Esophagus mucosa (tissue), 1 donor: ENCODE results near the gene CLRN3. TPM values are rescaled to one million over a fixed set of nuclear protein-coding genes. Genes with fewer than 3 reads are reported as not detected.

Source experiments
- ATAC-seq: fragments of 200-7000 bp; cut with Tn5 transposase; one replicate; pipeline ENCODE4 v1.9.1; 2020
- total RNA-seq: library from RNA; stranded (reverse); gene quantifications from one replicate; pipeline ENCODE4 v1.2.4, GENCODE V29; 2023
- donor health status: DM: yes; HTN: yes; CAD: no.

CLRN3 gene
- total RNA-seq, 1 donor from 2014 or later = not detected

GRCh38 chr10:127919418-127920271 is 26.9 kb upstream of the CLRN3 start:
- ATAC-seq = peak; percentile 38

GRCh38 chr10:127918572-127918971 is 25.8 kb upstream of the CLRN3 start:
- no peak for ATAC-seq

- ATAC-seq = no peak
These were observed 24.1 kb upstream of the CLRN3 start for GRCh38 chr10:127916826-127917225.

- no peak for ATAC-seq
These were observed 22.6 kb upstream of the CLRN3 start for GRCh38 chr10:127915324-127915723.

- no peak for ATAC-seq
These were observed 20.6 kb upstream of the CLRN3 start for GRCh38 chr10:127913368-127913759.

DNA sequence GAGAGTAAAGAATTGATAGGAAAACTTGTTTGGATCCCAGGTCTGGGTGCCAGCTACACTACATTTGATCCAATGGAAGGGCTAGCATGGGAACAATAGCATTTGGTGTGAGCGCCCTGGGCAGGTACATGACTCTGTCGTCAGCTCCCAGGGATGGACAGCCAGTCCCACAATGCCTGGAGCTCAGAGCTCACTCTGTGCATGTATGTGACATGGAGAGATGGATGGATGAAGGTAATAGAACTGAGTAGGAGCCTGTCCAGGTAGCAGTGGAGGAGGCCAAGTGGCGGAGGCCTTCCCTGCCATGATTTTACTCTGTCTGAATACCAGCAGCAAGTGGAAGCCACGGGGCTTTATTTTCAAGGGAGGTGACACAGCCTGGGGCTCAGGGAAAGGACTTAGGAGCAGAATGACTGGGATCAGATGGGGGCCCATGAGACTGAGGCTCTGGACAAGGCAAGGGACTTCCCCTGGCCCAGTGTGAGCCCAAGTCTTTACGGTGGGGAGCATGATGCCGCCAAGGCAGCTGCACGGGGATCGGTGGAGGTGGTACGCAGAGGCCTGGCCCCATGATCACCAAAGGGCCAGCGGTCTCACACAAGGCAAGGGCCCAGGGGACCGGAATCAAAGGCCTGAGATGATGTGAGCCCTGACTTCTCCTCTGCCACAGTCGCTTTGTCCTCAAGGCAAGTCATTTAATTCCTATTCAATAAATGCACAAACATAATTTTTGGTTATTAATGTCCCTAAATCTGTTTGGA is 20.0 kb upstream of the CLRN3 start:
- ATAC-seq = no peak

- ATAC-seq = no peak
These were observed 19.1 kb upstream of the CLRN3 start for GRCh38 chr10:127911867-127912257.

DNA sequence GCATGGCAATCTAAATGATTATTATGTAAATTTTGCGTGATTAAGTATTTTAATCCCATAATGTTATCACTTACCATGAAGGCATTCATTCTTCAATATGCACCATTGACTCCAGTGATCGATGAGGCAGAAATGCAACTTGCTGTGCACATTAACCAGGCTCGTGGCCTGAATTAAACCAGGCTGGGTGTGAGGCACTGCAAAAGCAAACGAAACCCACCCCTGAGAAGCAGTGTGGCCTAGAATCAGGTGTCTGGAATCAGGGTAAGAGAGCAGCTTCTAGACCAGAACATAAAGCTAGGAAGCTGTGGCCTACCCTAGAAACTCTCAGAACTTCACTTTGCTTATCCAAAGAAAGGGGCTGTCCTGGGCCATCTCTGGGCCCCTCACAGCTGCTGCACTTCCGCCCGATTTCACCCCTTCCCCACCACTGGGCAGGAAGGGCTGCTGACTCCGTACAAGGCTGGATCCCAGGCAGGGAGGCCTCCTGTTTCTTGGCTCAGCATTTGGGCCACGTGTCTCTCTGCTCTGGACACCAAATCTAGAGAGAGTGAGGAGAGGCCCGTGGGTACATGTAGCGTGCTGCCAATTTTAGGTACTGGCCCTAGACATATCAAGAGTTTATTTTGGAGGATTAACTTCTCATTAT is 18.6 kb upstream of the CLRN3 start:
- ATAC-seq = no peak

GRCh38 chr10:127910464-127910770 is 17.7 kb upstream of the CLRN3 start:
- ATAC-seq = no peak

GRCh38 chr10:127909716-127910463 is 17.1 kb upstream of the CLRN3 start:
- ATAC-seq = no peak

GRCh38 chr10:127908959-127909267 is 16.2 kb upstream of the CLRN3 start:
- no peak for ATAC-seq

GRCh38 chr10:127908106-127908958 is 15.6 kb upstream of the CLRN3 start:
- ATAC-seq = peak; percentile 51

DNA sequence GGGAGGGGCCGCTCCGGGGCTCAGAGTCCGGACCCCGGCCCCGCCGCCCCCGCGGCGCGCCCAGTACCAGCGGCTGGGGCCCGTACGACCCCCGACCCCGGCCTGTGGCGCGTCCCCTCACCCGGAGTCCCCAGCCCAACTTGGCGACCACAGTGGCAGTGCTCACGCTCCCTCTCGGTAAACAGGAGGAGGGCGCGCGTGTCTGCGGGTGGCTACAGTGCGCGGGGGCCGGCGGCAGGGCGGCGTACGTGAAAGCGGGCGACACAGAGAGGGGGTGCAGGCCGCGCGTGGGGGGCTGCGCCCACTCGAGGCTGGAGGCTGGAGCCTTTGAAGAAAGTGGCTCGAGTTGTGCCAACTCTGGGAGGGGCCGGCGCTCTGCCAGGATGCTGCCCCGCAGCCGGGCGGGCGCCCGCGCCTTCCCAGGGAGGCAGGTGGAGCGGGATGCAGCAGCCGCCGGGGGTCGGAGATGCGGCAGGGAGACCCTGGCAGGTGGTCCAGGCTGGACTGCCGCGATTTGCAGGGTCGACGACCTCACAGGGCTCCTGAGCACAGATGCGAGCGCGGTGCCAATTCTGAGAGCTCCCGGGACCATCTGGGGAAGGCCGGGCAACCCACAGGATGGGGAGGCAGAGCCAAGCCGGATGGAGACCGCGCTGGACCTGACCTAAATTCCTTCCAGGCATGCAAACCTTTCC is 14.8 kb upstream of the CLRN3 start:
- peak; percentile 21 for ATAC-seq

DNA sequence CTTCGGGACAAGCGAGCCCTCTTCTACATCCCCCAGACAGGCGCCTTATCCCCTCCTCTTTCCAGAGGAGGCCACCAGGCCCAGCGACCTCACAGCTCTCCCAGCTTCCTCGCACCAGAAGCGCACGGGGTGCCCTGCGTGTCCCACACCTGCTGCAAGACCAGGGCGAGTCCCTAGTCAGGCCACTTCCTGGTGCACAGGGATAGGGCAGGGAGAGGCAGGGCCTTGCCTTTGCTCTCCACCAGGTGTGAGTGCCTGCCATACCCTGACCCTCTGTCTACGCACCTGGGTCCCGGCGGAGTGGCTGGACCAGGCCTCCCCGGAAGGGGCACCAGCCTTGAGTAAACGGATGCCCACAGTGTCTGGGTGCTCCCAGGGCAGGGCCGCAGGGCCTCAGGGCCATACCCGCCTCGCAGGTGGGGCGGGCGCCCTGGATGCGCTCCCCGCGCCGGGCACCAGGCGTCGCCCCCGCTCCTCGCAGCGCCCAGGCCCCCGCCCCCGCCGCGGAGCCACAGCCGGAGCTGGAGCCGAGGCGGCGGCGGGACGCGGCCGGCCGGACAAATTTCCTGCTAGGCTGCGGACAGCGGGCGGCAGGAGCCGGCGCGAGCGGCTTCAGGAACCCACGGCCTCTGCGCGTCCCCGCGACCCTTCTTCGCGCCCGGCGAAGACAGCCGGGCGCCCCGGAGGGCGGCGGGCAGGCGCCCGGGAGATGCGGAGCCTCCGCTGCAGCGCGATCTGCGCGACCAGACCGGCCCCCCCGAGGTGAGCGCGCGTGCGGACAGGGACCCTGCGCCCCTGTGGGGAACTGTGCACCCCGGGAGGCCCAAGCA is 14.0 kb upstream of the CLRN3 start, which contains the start of gene PTPRE:
Gene PTPRE (plus strand): TSS at position 556 of the 830 bp plus-strand sequence. CDS start 133,779 bp downstream, outside the sequence.
- peak; percentile 91 for ATAC-seq

DNA sequence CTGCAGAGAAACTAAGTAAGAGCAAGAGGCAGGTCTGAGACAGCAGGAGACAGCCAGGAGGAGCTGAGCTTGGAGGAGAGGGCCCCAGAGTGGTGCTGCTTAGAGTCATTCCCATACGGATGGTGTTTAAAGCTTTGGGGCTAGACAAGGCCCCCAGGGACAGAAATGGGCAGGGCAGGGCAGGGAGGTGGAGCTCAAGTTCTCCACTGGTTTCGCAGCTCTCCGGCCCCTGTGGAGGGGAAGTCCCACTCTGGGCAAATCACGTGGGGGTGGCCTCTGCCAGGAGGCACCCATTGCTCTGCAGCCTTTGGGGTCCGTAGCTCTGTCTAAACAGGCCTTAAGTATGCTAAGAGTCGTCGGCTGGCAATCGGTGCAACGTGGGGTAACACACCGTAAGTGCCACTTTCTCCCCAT is 13.1 kb upstream of the CLRN3 start:
- ATAC-seq = no peak

- ATAC-seq = no peak
These were observed 12.5 kb upstream of the CLRN3 start for GRCh38 chr10:127905001-127905847.

- ATAC-seq = no peak
These were observed 11.7 kb upstream of the CLRN3 start for GRCh38 chr10:127904311-127905000.

DNA sequence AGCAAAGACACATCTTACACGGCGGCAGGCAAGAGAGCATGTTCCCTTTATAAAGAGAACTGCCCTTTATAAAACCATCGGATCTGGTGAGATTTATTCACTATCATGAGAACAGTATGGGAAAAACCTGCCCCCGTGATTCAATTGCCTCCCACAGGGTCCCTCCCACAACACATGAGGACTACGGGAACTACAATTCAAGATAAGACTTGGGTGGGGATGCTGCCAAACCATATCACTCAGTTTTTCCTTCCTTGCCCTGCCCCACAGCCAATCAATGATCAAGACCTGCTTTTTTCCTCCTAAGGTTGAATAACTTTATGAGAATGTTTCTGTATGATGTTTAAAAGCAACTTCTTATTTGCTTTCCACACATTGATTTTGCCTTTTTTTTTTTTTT is 11.0 kb upstream of the CLRN3 start:
- no peak for ATAC-seq
